PC-3 (cell line): ENCODE results near the gene GTPBP1. TPM values are rescaled to one million over a fixed set of nuclear protein-coding genes. Genes with fewer than 3 reads are reported as not detected.

Experiments used
- ATAC-seq: fragments of 200-7000 bp; cut with Tn5 transposase; 2 replicates; pipeline ENCODE4 v1.9.1; 2020; ENCODE audit warnings: mild to moderate bottlenecking, moderate library complexity
- BruUV-seq: library from RNA; stranded (reverse); fragments of 400-500 nt; replicated peaks from 2 replicates; lab custom pipeline; 2021; lab: Mats Ljungman, UMichigan
- CTCF ChIA-PET: fragments of 300-600 bp; sonication (Branson Sonifier 250); formaldehyde crosslinking; loops from one replicate; lab custom pipeline; 2022; ENCODE audit warnings: antibody characterized with exemption; lab: Charles Lee
- POLR2A ChIA-PET: fragments of 300-600 bp; sonication (Branson Sonifier 250); formaldehyde crosslinking; loops from one replicate; lab custom pipeline; 2022; ENCODE audit warnings: antibody characterized with exemption; ENCODE audit not compliant: unreplicated experiment; lab: Charles Lee
- DNase-seq: peaks from one replicate; pipeline ENCODE4 v3.0.0-alpha.2; 2015
- H2AFZ ChIP-seq: fragments of 300-600 bp; sonication (generic); 2 replicates; pipeline ENCODE4 v1.6.0; 2016; ENCODE audit warnings: antibody characterized with exemption, low read length
- H3F3A ChIP-seq: fragments of 300-600 bp; sonication (generic); one replicate; pipeline ENCODE4 v1.6.0; 2017; ENCODE audit warnings: antibody characterized with exemption, low read length, control low read depth, mild to moderate bottlenecking; ENCODE audit not compliant: unreplicated experiment
- H3K27ac ChIP-seq: fragments of 300-600 bp; sonication (generic); 2 replicates; pipeline ENCODE4 v1.5.1; 2016; ENCODE audit warnings: mild to moderate bottlenecking, low read length
- H3K27me3 ChIP-seq: fragments of 300-600 bp; sonication (generic); 2 replicates; pipeline ENCODE4 v1.6.1; 2016; ENCODE audit warnings: low read length, mixed read lengths
- H3K36me3 ChIP-seq: fragments of 300-600 bp; sonication (generic); 2 replicates; pipeline ENCODE4 v1.6.1; 2016; ENCODE audit warnings: low read depth, mixed run types, low read length, mixed read lengths
- H3K4me1 ChIP-seq: fragments of 300-600 bp; sonication (generic); 2 replicates; pipeline ENCODE4 v1.5.1; 2016; ENCODE audit warnings: low read length; ENCODE audit not compliant: insufficient read depth
- H3K4me2 ChIP-seq: fragments of 300-600 bp; sonication (generic); 2 replicates; pipeline ENCODE4 v1.6.0; 2016; ENCODE audit warnings: low read length
- H3K4me3 ChIP-seq: fragments of 300-600 bp; sonication (generic); 2 replicates; pipeline ENCODE4 v1.5.1; 2016; ENCODE audit warnings: mild to moderate bottlenecking, low read length, mixed read lengths
- H3K79me2 ChIP-seq: fragments of 300-600 bp; sonication (generic); 2 replicates; pipeline ENCODE4 v1.6.1; 2017; ENCODE audit warnings: low read length, mixed read lengths
- H3K9ac ChIP-seq: fragments of 300-600 bp; sonication (generic); 2 replicates; pipeline ENCODE4 v1.6.0; 2016; ENCODE audit warnings: mild to moderate bottlenecking, low read length
- H3K9me2 ChIP-seq: fragments of 300-600 bp; sonication (generic); replicated peaks from 2 replicates; pipeline ENCODE4 v1.6.1; 2016; ENCODE audit warnings: mixed run types, low read length, mixed read lengths
- H3K9me3 ChIP-seq: fragments of 300-600 bp; sonication (generic); 2 replicates; pipeline ENCODE4 v1.6.1; 2016; ENCODE audit warnings: low read length, mixed read lengths
- H4K20me1 ChIP-seq: fragments of 300-600 bp; sonication (generic); 2 replicates; pipeline ENCODE4 v1.6.1; 2016; ENCODE audit warnings: low read length, mixed read lengths
- EZH2 ChIP-seq: fragments of 300-600 bp; sonication (generic); IDR thresholded peaks from one replicate; pipeline ENCODE4 v1.6.1; 2017; ENCODE audit warnings: antibody characterized with exemption, mild to moderate bottlenecking, low read length; ENCODE audit not compliant: unreplicated experiment
- EZH2phosphoT487 ChIP-seq: fragments of 300-600 bp; sonication (generic); IDR thresholded peaks from 2 replicates; pipeline ENCODE4 v1.6.1; 2018; ENCODE audit warnings: mild to moderate bottlenecking, antibody characterized with exemption, low read length, borderline replicate concordance
- intact Hi-C: fragments of 100-400 bp; cut with micrococcal nuclease; formaldehyde crosslinking; loops from 2 replicates; pipeline ENCODE4 v1.9.0; 2023
- total RNA-seq: library from RNA; depleted of rRNA; stranded (reverse); fragments of >200 nt; gene quantifications from 2 replicates; pipeline ENCODE4 v1.2.3, GENCODE V29; 2014
- TF ChIP-seq, protein P1 (sequence below): fragments of 300-600 bp; sonication (generic); conservative IDR thresholded peaks from 2 replicates; pipeline ENCODE4 v1.5.1; 2017; ENCODE audit warnings: antibody characterized with exemption, low read depth, mild to moderate bottlenecking, low read length

The GTPBP1 gene
- total RNA-seq, 1 experiment from 2014 or later, result 28.2 TPM

- Histone ChIP-seq H3K4me3 (no peak overlapping the region), H3K9me2 (no peaks in the 10 kb centered on the region), H3K36me3 (no peaks in the 10 kb centered on the region), H3K27me3 (no peaks in the 10 kb centered on the region), H3K4me1 (no peaks in the 10 kb centered on the region), H3K9ac (no peak overlapping the region), H4K20me1 (no peaks in the 10 kb centered on the region), H3K9me3 (no peaks in the 10 kb centered on the region), H3K27ac (no peak overlapping the region), H2AFZ (no peak overlapping the region), H3F3A (no peaks in the 10 kb centered on the region), H3K79me2 (no peaks in the 10 kb centered on the region), H3K4me2 (no peak overlapping the region)
- intact Hi-C loops, result no loop called here
- ChIA-PET POLR2A (no interaction called here), CTCF (no interaction called here)
- no peak for TF ChIP-seq EZH2phosphoT487
- TF ChIP-seq EZH2, result no peak
- BruUV-seq, result no TSS peak
- no peak for DNase-seq
- ATAC-seq, result no peak
These were observed 29.9 kb upstream of the GTPBP1 start for GRCh38 chr22:38675833-38676232.

DNA sequence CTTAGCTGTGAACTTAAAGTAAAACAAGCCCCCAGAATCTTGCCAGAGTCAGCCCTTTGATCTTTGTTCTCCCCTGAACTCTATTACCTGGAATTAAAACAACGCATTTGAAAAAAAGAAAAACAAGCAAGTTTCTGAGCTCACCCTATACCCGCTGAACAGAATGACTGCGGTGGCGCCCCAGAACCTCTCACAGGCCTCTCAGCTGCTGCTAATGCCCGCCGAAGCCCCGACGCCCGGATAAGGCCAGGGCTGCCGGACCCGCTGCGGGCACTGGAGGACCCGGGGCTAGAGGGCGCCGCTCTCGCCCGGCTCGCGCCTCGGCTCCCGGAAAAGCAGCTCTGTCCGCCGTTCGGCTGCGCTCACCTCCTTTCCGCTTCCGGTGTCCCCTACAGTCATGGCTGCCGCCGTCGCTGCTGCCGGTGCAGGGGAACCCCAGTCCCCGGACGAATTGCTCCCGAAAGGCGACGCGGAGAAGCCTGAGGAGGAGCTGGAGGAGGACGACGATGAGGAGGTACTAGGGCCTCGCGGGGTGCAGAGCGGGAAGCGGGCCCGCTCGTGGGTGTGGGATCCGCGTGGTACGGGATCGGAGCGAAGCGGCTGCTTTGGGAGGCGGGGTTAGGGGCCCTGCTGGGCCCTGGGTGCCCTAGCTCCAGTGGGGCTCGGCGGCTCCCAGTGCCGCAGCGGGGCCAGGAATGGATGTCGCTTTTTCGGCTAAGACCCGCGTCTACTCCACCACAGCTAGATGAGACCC lies 24.0 kb upstream of the GTPBP1 start, which contains the start of gene TOMM22:
Gene TOMM22, plus strand, starts transcription at position 376 of the 754 bp plus-strand sequence. Its CDS starts 22 bp downstream, at position 398.
- intact Hi-C loops, result loop anchor here (2.0 kb wide), 1 partner anchor 15 kb away; no protein-coding TSS in a partner anchor
- TF ChIP-seq, protein P1, sequence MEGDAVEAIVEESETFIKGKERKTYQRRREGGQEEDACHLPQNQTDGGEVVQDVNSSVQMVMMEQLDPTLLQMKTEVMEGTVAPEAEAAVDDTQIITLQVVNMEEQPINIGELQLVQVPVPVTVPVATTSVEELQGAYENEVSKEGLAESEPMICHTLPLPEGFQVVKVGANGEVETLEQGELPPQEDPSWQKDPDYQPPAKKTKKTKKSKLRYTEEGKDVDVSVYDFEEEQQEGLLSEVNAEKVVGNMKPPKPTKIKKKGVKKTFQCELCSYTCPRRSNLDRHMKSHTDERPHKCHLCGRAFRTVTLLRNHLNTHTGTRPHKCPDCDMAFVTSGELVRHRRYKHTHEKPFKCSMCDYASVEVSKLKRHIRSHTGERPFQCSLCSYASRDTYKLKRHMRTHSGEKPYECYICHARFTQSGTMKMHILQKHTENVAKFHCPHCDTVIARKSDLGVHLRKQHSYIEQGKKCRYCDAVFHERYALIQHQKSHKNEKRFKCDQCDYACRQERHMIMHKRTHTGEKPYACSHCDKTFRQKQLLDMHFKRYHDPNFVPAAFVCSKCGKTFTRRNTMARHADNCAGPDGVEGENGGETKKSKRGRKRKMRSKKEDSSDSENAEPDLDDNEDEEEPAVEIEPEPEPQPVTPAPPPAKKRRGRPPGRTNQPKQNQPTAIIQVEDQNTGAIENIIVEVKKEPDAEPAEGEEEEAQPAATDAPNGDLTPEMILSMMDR, result peak; percentile 77
- TF ChIP-seq EZH2 (no peak), EZH2phosphoT487 (no peak)
- ATAC-seq (peak; percentile 98), DNase-seq (peak; percentile 82)
- peaks cover 20% of the 10 kb centered on the region for H3K79me2 ChIP-seq
- no peaks in the 10 kb centered on the region for H3F3A ChIP-seq
- TSS peak; percentile 40 for BruUV-seq
- ChIA-PET CTCF (interaction anchor here (0.6 to 1.7 kb wide), 2 partner anchors 24 to 559 kb away, joined by 3 read pairs; partner anchors contain the start of gene GTPBP1), POLR2A (interaction anchor here (0.6 kb wide), 2 partner anchors 13 to 689 kb away, joined by 3 to 4 read pairs; no protein-coding TSS in a partner anchor)
- H3K4me3 ChIP-seq, result peak within 1 kb of the TSS; percentile 99
- peak within 1 kb of the TSS; percentile 78 for H2AFZ ChIP-seq
- H3K36me3 ChIP-seq, result peaks cover 32% of the 10 kb centered on the region
- 0 out of 2 replicates have a peak, but pooled peaks cover 5% of the 10 kb centered on the region for H4K20me1 ChIP-seq
- H3K4me1 ChIP-seq, result no peaks in the 10 kb centered on the region
- H3K27ac ChIP-seq, result 0 out of 2 replicates have a peak within 1 kb of the TSS, but pooled peaks have one; percentile 12
- no peaks in the 10 kb centered on the region for H3K9me2 ChIP-seq
- peak within 1 kb of the TSS; percentile 96 for H3K4me2 ChIP-seq
- H3K27me3 ChIP-seq, result no peaks in the 10 kb centered on the region
- no peaks in the 10 kb centered on the region for H3K9me3 ChIP-seq
- peak within 1 kb of the TSS; percentile 93 for H3K9ac ChIP-seq

DNA sequence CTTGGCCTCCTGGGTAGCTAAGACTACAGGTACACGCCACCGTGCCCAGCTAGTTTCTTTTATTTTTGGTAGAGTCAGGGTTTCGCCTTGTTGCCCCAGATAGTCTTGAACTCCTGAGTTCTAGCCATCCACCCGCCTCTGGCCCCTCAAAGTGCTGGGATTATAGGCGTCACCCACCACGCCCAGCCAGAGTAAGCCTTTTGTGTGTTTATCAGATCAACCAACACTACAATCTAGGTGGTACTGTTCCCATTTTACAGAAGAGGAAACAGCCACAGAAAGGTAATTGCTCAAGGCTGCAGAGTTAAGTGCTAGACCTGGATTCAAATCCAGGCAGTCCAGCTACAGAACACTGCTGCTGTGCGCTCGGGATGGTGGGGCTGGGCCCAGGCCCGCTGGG lies 20.8 kb upstream of the GTPBP1 start:
- Histone ChIP-seq H4K20me1 (0 out of 2 replicates have a peak, but pooled peaks cover 5% of the 10 kb centered on the region), H3K4me3 (no peak overlapping the region), H3K9me3 (no peaks in the 10 kb centered on the region), H3K36me3 (peaks cover 32% of the 10 kb centered on the region), H3F3A (no peaks in the 10 kb centered on the region), H3K4me1 (no peaks in the 10 kb centered on the region), H3K27ac (no peak overlapping the region), H3K4me2 (no peak overlapping the region), H3K9ac (no peak overlapping the region), H3K79me2 (peaks cover 20% of the 10 kb centered on the region), H3K9me2 (no peaks in the 10 kb centered on the region), H2AFZ (no peak overlapping the region), H3K27me3 (no peaks in the 10 kb centered on the region)
- intact Hi-C loops, result no loop called here
- POLR2A ChIA-PET, result no interaction called here
- CTCF ChIA-PET, result no interaction called here
- no peak for ATAC-seq
- TF ChIP-seq EZH2, result no peak
- no peak for TF ChIP-seq EZH2phosphoT487
- TF ChIP-seq, protein P1, result no peak
- BruUV-seq, result no TSS peak
- DNase-seq, result no peak
